Small intestine (tissue), 7 donors: ENCODE data around the gene B4GALT1. TPM values are rescaled to one million over a fixed set of nuclear protein-coding genes. Genes with fewer than 3 reads are reported as not detected.

ENCODE experiments used
- DNase-seq, 2 donors: peaks; one replicate each; pipeline versions ENCODE4 v3.0.0 to v3.0.0-alpha.2; 2013
- FAIRE-seq: peaks from 2 replicates; lab custom pipeline; 2012; peaks lifted over from hg19 to GRCh38; lab: Jason Lieb, UNC
- H3K27ac ChIP-seq, 3 donors: one replicate each; pipeline ENCODE4 v1.5.1; 2013; ENCODE audit warnings: low read length in 2 of 3, mild to moderate bottlenecking in 2 of 3, control low read depth in 1 of 3, inconsistent platforms in 1 of 3, low read depth in 1 of 3, moderate library complexity in 1 of 3
- H3K27me3 ChIP-seq, 3 donors: one replicate each; pipeline ENCODE4 v1.6.1; 2013; ENCODE audit warnings: low read length in 3 of 3, inconsistent platforms in 1 of 3; ENCODE audit not compliant: control insufficient read depth in 3 of 3, insufficient read depth in 3 of 3
- H3K36me3 ChIP-seq, 3 donors: one replicate each; pipeline ENCODE4 v1.6.1; 2013; ENCODE audit warnings: low read length in 3 of 3, inconsistent platforms in 1 of 3, low read depth in 1 of 3, mild to moderate bottlenecking in 1 of 3, moderate library complexity in 1 of 3; ENCODE audit not compliant: control insufficient read depth in 3 of 3, insufficient read depth in 2 of 3
- H3K4me1 ChIP-seq, 3 donors: one replicate each; pipeline ENCODE4 v1.6.1; 2013; ENCODE audit warnings: low read length in 2 of 3, inconsistent platforms in 1 of 3, low read depth in 1 of 3, mild to moderate bottlenecking in 1 of 3, moderate library complexity in 1 of 3; ENCODE audit not compliant: control insufficient read depth in 3 of 3, insufficient read depth in 2 of 3
- H3K4me3 ChIP-seq, 3 donors: one replicate each; pipeline ENCODE4 v1.5.1; 2013; ENCODE audit warnings: low read length in 3 of 3, control low read depth in 1 of 3, inconsistent platforms in 1 of 3, low read depth in 1 of 3, mild to moderate bottlenecking in 1 of 3, moderate library complexity in 1 of 3
- H3K9me3 ChIP-seq, 2 donors: one replicate each; pipeline ENCODE4 v1.6.1; 2013; ENCODE audit warnings: low read depth in 1 of 2, low read length in 1 of 2; ENCODE audit not compliant: control insufficient read depth in 2 of 2, insufficient read depth in 1 of 2
- WGBS, 3 donors: extraction: QIAGEN DNeasy Blood & Tissue Kit; methylation state at CpG; one replicate each; pipeline ENCODE4 v1.1.7; 2013; 5-methylcytosine and 5-hydroxymethylcytosine counted together
- polyA plus RNA-seq, 4 donors: library from polyadenylated mRNA; stranded (reverse) in 3 of 4; unstranded in 1 of 4; fragments of 200-250 nt in 3 of 4; fragments of 120-200 nt in 1 of 4; gene quantifications; one replicate each; pipeline versions ENCODE4 v1.2.1 to v1.2.3, GENCODE V29; 2013
- donor health status: healthy with polysubstance abuse.
- donor health status: control.
- donor health status: control.
- donor health status: Bipolar disorder and iron deficiency.
- donor health status: healthy.

The B4GALT1 gene
- polyA plus RNA-seq, 4 donors: 11.9 to 114 (median 32.2) TPM

DNA sequence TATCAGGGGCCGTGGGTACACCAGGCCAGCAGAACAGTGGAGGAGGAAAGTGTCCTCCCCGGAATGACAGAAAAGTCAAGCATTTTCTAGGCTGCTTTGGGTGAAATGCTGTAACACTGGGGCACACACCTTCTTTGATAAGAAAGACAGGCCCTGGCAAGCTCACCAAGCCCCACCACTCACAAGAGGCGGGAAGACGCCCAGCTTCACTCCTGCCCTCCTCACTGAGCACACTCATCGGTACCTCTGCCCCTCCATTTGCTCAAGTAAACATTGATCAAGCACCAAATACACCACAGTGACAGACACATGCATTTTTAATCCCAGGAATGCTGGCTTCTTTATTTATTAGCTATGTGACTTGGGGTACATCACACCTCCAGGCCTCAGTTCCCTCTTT lies 43.1 kb downstream of the B4GALT1 start:
- Histone ChIP-seq H3K36me3 (peaks cover 5 to 73% (median 7%) of the 10 kb centered on the region in 3 donors), H3K9me3 (no peaks in the 10 kb centered on the region), H3K4me1 (peaks cover 0 to 22% (median 4%) of the 10 kb centered on the region in 3 donors), H3K27me3 (no peaks in the 10 kb centered on the region), H3K4me3 (no peak overlapping the region), H3K27ac (no peak overlapping the region)
- no peak for DNase-seq
- FAIRE-seq: no peak
- WGBS, 3 donors: 91 to 94% (median 94%) methylated on average over 5 of the region's 5 CpGs

DNA sequence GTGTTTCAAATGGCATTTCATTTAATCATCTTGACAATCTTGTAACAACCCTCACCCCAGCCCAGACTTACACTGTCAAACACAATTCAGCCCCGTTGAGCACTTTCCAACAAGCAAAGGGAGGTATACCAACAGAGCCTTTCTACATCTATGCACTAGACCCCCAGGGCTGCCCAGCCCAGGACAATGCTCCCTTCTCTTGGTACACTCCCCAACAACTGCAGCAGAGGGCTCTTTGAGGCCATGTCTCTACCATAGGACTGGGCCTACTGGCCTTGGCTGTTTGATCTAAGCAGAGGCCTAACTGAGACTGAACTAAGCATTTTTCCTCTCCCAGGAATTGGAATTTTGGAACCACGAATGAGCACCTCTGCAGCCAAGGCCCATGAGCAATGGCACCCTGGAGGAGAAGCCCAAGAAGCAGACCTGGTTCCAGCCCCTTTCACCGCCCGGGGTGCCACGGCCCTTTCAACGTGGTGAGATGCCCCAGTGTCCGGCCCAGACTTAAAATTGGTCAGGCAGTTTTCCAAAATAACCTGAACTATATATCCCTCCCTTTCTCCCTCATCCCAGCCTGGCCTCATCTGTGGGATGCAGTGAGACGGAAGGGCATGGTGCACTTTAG lies 43.6 kb downstream of the B4GALT1 start:
- Histone ChIP-seq H3K27ac (no peak overlapping the region), H3K36me3 (peaks cover 3 to 73% (median 8%) of the 10 kb centered on the region in 3 donors), H3K4me3 (no peak overlapping the region), H3K27me3 (no peaks in the 10 kb centered on the region), H3K9me3 (no peaks in the 10 kb centered on the region), H3K4me1 (peaks cover 0 to 17% (median 4%) of the 10 kb centered on the region in 3 donors)
- no peak for DNase-seq
- WGBS, 3 donors: 95 to 97% (median 95%) methylated on average over 8 of the region's 8 CpGs
- FAIRE-seq: no peak

GRCh38 chr9:33120620-33121019 lies 46.5 kb downstream of the B4GALT1 start:
- H3K36me3 ChIP-seq: peaks cover 5 to 61% (median 6%) of the 10 kb centered on the region in 3 donors
- no peaks in the 10 kb centered on the region for H3K9me3 ChIP-seq
- no peaks in the 10 kb centered on the region for H3K27me3 ChIP-seq
- no peak overlapping the region for H3K27ac ChIP-seq
- H3K4me3 ChIP-seq: no peak overlapping the region
- no peak for FAIRE-seq
- no peak for DNase-seq
- WGBS, 3 donors: 86 to 100% (median 97%) methylated on average over 1 of the region's 1 CpG
- peaks cover 0 to under 1% (median 0%) of the 10 kb centered on the region in 3 donors for H3K4me1 ChIP-seq

DNA sequence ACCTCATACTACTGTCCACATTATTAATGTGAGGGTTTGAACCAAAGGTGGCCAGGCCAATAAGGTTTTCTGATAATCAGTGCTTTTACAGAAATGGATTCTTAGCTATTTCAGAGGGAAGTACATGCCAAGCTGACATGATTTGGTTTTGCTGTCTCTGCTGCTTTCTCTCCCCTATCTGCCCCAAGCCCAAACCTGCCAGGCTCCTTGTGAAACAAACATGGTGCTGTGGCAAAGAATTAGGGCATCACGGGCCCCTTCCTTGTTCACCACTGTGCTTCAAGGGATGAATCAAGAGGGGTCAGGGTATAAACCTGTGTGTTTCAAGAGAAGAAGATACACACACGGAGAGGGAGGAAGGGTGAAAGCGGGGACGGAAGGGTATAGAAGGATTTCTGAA lies 49.3 kb downstream of the B4GALT1 start:
- Histone ChIP-seq H3K4me3 (no peak overlapping the region), H3K27me3 (no peaks in the 10 kb centered on the region), H3K27ac (no peak overlapping the region), H3K36me3 (peaks cover 6 to 60% (median 18%) of the 10 kb centered on the region in 3 donors), H3K9me3 (no peaks in the 10 kb centered on the region), H3K4me1 (no peaks in the 10 kb centered on the region)
- WGBS, 3 donors: 92 to 96% (median 95%) methylated on average over 4 of the region's 4 CpGs
- FAIRE-seq: no peak
- no peak for DNase-seq

DNA sequence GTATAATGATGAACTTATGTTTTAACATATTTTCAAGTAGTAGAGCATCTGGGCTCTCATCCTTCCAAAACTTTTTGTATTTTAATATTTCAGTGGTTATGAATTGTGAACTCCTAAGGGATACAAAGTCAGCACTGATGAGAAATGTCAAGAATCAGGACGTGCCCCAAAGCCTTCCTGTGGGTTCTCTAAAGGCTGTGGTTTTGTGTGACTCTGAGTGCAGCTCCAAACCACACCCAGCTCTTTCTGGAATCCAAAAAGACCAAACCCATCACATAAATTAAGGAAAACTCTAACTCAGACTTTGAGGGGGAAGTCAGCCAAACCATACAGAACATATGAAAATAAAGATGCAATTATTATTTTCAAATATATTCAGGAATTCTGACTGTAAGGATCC lies 49.8 kb downstream of the B4GALT1 start:
- no peaks in the 10 kb centered on the region for H3K27me3 ChIP-seq
- 42 to 79% (median 63%) methylated on average over 1 of the region's 1 CpG for WGBS, 3 donors
- H3K4me1 ChIP-seq: no peaks in the 10 kb centered on the region
- no peak overlapping the region for H3K4me3 ChIP-seq
- DNase-seq (no peak), FAIRE-seq (no peak)
- no peaks in the 10 kb centered on the region for H3K9me3 ChIP-seq
- peaks cover 6 to 56% (median 18%) of the 10 kb centered on the region in 3 donors for H3K36me3 ChIP-seq
- no peak overlapping the region for H3K27ac ChIP-seq

- no peak for DNase-seq
- Histone ChIP-seq H3K4me3 (no peak overlapping the region), H3K4me1 (no peaks in the 10 kb centered on the region), H3K36me3 (peaks cover 6 to 57% (median 18%) of the 10 kb centered on the region in 3 donors), H3K27me3 (no peaks in the 10 kb centered on the region), H3K9me3 (no peaks in the 10 kb centered on the region), H3K27ac (no peak overlapping the region)
- 71 to 95% (median 91%) methylated on average over 2 of the region's 2 CpGs for WGBS, 3 donors
- no peak for FAIRE-seq
Measured at GRCh38 chr9:33116860-33117259, 50.3 kb downstream of the B4GALT1 start.

DNA sequence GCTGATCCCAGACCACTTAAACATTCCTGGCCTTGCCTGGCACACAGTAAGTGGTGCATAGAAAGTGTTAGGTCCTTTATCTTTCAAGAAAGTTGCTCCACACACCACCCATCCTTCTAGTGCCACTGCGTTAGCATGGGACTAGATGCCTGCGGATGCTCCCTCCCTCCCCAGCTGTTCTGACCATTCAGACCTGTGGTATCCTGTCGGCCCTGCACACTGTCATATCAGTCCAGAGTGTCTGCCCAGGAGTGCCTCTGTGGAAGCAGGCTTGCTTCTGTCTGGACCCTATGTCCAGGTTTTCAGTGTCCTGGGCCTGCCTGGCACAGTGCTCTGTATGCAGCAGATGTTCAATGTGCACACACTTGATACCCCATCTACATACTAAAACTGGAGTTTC lies 52.4 kb downstream of the B4GALT1 start:
- Histone ChIP-seq H3K36me3 (peaks cover 6 to 64% (median 19%) of the 10 kb centered on the region in 3 donors), H3K4me1 (no peaks in the 10 kb centered on the region), H3K27me3 (no peaks in the 10 kb centered on the region), H3K9me3 (no peaks in the 10 kb centered on the region), H3K27ac (no peak overlapping the region), H3K4me3 (no peak overlapping the region)
- WGBS, 3 donors: 93 to 100% (median 98%) methylated on average over 3 of the region's 3 CpGs
- no peak for FAIRE-seq
- DNase-seq: no peak

DNA sequence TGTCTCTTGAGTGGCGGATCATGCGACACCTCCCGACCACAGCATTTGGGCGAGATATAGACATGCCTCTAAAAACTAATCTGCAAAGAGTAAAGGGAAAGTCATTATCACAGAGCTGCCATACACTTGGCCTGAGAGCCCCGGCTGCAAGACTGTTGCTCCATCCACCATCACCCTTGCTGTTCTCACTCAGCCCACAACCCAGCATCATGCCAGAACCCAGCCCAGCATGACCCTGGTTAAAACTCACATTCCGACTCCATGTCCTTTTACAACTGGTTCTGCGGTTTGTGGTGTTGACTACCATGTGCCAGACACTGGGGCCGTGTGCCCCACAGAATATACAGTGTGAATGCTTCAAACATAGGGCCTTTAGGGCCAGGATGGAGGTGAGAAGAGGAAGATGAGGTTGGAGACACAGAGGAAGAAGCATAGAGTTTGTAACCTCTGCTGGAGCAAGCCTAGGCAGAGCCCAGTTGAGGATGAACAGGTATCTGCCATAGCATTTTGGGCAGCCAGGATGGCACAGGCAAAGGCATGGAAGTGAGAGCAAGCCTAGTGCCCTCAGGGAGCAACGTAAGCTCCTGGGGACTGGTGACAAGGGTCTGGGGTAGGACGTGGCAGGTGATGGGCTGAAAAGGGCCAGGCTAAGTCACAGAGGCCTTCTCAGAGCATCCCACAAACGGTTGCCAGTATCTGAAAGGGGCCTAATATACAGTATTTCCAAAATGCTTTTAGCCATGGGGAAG lies 53.2 kb downstream of the B4GALT1 start:
- Histone ChIP-seq H3K9me3 (no peaks in the 10 kb centered on the region), H3K27me3 (no peaks in the 10 kb centered on the region), H3K36me3 (peaks cover 6 to 62% (median 19%) of the 10 kb centered on the region in 3 donors), H3K4me3 (no peak overlapping the region), H3K27ac (no peak overlapping the region), H3K4me1 (no peaks in the 10 kb centered on the region)
- no peak for DNase-seq
- WGBS, 3 donors: 95% methylated on average over 11 of the region's 11 CpGs
- no peak for FAIRE-seq
